Measurements from ENCODE around the gene CLMN.

DNA sequence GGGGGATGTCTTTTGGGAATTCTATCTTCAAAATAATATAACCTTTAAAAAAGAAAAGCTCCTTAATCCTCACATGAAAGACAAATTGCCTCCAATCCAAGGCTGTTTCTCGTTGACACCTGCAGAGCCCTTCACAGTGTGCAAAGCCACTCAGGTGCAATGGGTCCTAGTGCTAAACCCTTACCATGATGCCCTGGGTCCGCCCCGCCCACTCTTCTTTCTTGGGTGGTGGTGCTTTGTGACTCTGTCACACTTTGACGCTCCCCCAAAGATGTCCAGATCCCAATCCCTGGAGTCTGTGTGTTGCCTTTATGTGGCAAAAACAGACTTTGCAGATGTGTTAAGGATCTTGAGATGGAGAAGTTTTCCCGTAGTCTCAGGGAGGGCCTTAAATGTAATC lies 29.7 kb downstream of the CLMN start:
- TF ChIP-seq GFI1 (CRISPR knock-in tag; IDR thresholded peaks at IDR 0.05; ENCODE audit: borderline replicate concordance) (no peak), POLR2A (IDR thresholded peaks at IDR 0.05; ENCODE audit: insufficient read depth in 1 of 2, low read depth in 2 of 2, low read length in 2 of 2) (no peak), ZBTB42 (CRISPR knock-in tag; IDR thresholded peaks at IDR 0.05) (no peak), STAG1 (CRISPR knock-in tag; IDR thresholded peaks at IDR 0.05) (no peak)

All from HepG2 (cell line).